Epithelial cell of prostate (primary cell): ENCODE measurements around the gene TBX15.
"Not testable (repeated sequence)": the region's sequence is repeated elsewhere in the genome, so short reads cannot be mapped to it uniquely, and the experiment has no call there.

ENCODE experiments used
- DNase-seq: peaks from one replicate; pipeline ENCODE4 v3.0.0-alpha.2; 2011; ENCODE audit warnings: low read depth, low spot score
- H3K27ac ChIP-seq: fragments of 450-650 bp; 2 replicates; pipeline ENCODE4 v1.5.1; 2017; ENCODE audit warnings: mild to moderate bottlenecking

Gene TBX15

DNA sequence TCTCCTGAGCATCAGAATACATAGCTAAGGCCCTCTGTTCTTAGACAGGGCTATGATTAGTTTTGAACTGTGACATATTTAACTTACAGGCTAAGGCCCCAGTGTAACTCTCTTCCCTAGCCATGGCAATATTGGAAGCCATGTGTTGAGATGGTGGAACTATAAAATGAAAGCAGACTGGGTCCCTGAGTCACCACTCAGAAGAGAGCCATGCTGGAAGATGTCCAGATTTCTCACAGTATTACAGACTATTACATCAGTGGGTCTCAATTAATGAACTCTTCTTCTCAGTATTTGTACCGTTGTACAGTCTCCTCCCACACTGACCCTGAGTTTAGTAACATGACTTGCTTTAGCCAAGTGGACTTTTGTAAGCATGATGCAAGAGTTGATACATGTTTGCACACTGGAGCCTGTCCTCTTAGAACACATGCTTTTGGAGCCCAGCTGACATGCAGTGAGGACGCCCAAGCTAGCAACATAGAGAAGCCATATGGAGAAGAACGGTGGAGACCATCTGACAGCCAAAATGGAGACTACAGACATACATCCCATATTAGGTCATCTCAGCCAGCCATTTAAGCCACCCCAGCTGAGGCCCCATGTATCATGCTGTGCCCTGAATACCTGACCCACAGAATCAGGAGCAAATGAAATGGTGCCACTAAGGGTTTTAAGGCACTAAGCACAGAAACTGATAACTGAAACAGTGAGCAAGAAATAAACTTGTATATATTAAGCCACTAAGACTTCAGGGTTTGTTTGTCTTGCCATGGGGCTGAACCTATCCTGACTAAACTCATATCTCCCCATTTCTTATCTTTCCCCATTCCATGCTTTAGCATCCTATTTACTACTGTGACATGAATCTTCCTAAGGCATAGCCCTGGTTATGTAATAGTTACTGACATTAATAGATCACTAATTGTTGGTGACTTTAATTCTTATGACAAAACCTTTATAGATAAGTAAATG, 24.4 kb downstream of the TBX15 start:
- H3K27ac ChIP-seq: peak overlapping the region; percentile 39
- DNase-seq: no peak

DNA sequence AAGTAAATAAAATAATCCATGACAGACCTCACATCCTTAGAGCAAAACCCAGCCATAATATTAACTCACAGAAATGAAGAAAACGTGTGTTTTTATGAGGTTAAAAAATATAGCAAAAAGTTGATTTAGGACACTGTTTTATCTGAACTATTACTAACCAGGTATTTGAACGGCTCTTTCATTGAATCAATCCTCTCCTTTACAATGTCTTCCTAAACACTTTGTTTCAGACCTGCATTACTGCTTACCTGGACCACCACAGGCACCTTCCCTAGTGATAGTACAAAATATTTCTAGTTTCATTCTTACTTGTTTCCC, 25.0 kb downstream of the TBX15 start:
- H3K27ac ChIP-seq: peak overlapping the region; percentile 39
- no peak for DNase-seq

DNA sequence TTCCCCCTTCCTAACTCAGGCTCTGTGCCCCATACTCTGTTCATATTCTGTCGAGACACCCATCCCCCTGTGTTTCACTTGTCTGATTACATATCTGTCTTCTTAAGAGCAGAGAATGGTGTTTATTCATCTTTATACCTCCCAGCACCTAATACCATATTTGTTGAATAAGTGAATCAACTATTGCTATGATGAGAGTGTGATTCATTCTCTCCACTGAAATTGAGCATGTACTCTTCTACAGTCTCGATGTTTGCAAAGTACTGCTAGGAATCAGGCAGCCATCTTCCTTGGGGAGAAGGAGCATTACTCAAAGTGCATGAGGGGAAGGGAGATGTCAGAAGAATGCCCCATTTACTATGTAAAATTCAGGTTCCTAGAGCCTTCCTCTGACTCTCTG, 27.0 kb downstream of the TBX15 start:
- DNase-seq: no peak
- H3K27ac ChIP-seq: peak overlapping the region; percentile 41

DNA sequence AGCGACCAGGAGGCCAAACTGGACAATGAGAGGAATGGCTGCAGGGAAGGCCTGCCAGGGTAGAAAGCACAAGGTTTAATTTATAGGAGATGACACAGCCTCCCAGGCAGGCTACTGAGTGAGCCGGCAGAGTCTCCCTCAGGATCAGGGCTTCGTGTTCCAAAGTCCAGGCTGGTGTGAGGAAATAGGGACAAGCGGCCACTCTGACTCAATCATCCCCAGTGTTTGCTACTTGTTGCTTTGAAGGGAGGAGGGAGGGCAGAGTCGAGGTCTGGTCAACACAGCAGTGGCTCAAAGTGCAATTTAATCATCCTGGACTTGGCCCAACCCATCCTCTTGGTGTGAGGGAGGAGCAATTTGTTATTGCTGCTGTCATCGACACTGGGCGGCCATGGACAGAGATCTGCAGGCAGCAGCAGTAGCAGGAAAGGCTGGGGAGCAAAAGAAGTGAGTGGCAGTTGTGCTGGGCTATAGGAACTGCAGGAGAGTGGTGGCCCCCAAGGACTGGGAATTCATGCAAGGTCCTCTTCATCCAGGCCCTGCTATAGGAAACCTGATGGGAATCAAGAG, 27.5 kb downstream of the TBX15 start:
- DNase-seq: no peak
- peak overlapping the region; percentile 41 for H3K27ac ChIP-seq

DNA sequence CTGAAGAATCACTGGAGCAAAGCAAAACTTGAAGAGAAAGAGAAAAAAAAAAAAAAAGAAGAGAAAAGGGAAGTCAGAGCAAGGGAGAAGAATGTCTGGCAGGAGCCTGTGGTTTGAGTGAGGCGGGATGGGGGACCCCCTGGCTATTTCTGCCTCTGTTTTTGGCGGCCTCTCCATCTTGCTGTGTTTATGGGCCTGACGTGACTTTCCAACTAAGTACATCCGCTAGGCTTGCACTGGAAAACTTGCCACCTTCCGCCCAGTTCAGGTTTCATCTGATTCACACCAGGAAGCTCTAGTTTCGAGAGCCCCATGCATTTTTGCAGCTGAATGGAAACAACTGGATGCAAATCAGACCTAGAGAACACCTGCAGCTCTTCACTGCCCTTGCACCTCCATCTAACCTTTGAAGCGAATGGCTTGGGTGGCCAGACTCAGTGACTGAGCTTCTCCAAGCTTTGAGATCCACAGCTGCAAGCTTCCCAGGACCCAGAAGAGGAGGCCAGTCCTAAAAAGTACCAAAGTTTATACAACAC, 28.0 kb downstream of the TBX15 start:
- peak overlapping the region; percentile 41 for H3K27ac ChIP-seq
- no peak for DNase-seq

DNA sequence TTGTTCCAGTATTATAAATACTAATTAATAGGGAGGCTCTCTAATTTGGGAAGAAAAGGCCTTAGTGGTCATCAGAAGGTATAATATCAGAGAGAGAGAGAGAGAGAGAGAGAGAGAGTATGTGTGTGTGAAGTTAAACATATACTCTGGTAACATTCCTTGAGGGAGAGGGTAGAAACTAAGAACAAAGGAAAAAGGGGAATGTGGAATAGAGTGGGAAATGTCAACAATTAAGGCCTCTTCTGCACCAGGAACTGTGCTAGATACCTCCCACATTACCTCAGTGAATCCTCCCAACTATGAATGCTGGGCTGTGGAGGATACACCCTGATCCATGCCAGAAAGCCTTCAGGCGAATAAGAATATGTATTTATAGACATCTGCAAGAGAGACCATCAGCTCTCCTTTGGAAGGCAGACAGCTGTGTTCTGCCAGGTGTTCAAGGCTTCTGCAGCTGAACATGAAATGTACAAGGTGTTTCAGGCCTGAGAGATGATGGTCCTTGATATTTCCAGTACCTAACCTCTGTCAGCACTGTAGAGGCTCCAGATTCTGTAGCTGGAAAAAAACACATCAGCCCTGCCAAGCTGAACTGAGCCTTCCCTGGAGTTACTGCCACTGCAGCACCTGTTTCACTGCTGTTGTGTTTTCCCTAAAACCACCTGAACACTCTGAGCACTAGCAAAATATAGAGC, 29.1 kb downstream of the TBX15 start:
- DNase-seq: no peak
- H3K27ac ChIP-seq: no peak overlapping the region

DNA sequence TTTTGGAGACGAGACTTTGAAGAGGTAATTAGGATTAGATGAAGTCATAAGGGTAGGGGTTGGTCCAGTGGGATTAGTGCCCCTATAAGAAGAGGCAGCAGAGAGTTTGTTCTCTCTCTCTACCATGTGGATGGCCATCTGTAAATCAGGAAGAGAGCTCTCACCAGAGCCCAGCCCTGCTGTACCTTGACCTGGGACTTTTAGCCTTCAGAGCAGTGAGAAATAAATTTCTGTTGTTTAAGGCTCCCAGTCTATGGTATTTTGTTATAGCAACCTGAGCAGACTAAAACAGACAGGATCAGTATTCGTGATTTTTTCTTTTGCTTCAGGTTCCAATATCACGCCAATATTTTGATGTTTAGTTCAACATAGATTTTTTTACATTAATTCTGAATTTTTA, 30.0 kb downstream of the TBX15 start:
- DNase-seq: no peak
- H3K27ac ChIP-seq: no peak overlapping the region

DNA sequence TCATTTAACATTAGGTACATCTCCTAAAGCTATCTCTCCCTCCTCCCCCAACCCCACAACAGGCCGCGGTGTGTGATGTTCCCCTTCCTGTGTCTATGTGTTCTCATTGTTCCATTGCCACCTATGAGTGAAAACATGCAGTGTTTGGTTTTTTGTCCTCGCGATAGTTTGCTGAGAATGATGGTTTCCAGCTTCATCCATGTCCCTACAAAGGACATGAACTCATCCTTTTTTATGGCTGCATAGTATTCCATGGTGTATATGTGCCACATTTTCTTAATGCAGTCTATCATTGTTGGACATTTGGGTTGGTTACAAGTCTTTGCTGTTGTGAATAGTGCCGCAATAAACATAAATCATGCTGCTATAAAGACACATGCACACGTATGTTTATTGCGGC, 30.6 kb downstream of the TBX15 start:
- not testable (repeated sequence) for DNase-seq, H3K27ac ChIP-seq

DNA sequence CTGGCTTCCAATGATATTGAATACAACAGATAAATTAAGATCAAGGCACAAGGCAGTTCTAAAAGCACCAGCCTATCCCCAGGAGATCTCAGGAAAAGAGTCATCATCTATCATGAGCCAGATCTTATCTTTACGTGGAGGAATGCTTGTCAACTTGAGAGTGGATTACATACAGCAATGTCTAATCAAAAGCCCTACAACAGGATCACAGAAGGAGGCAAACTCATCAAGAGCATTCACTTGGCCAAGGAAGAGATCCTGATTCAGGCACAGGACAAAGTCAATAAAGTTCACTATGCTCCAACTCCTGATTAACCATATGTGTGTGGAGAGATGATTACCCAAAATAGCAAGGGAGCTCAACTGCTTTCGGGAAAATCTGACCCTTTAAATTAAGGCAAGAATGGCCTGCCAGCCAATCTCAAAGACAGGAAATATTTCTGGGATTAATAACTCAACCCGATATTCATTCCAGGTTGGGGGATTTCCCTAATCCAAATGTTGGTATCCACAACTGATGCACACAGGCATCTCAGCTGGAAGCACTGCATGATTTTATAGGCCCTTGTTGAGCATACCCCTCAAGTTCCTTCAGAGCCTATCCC, 33.7 kb downstream of the TBX15 start:
- H3K27ac ChIP-seq: no peak overlapping the region
- no peak for DNase-seq

DNA sequence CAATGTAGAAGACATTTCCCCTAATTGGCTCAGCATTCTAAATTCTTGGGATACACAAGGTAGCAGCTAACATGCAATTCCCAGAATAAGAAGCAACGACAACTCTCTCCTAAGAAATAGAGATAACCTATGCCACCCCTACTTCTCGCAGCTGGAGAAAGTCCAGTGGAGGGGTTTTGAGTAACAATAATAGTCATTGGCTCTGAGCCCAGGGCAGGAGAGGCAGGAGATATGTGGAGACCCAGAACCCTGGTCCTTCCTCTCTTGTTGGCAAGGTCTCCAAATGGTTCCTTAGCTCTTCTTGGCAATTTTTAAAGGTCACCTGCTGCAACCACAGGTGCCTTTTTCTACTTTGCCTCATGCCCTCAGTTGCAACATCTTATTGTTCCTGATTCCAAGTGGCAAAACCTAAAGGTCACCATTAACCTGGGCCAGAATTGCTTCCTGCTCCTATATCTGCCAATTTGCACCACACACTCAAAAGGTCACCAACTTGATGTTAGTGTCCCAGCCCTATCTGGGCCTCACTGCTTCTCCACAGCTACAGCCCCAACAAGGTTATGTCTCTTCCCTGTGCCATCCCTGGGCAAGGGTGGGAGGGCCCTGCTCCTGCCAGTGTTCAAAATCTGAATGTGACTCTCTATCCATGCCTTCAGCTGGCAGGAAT, 36.7 kb downstream of the TBX15 start:
- no peak overlapping the region for H3K27ac ChIP-seq
- DNase-seq: no peak

DNA sequence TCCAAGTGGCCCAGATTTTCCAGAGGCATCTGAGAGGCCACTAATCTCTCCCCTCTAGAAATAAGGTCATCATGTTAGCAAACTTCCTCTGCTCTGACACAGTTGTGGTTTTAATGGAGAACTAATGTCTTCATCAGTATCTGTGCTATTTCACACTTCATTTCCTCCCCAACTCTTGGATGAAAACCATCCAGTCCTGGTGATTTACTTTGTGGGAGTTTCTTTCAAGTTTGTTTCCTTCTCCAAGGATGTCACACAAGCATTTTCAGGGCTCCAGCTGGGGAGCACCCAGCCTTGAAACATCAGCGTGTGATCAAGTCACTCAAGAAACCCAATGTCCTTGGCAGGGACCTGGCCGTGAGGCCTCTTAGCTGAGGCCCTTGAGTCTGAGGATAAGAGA, 38.8 kb downstream of the TBX15 start:
- no peak overlapping the region for H3K27ac ChIP-seq
- no peak for DNase-seq

DNA sequence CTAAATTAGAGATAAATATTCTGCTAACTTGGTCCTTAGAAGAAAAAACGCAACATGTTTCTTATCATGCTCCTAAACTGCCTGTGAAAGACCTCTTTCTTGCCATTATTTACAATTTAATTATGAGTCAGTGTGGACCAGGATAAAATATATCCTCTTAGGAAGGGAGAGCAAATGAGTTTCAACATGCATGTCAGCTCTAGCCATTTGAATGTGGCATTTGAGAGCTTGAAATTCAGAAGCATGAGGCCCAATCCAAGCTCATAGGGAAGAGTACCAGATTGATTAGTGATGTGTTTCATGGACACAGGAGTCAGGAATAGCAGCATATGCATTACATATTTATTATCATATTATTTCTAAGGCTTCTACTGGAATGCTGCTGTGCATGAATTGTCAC, 39.3 kb downstream of the TBX15 start:
- H3K27ac ChIP-seq: no peak overlapping the region
- DNase-seq: no peak

DNA sequence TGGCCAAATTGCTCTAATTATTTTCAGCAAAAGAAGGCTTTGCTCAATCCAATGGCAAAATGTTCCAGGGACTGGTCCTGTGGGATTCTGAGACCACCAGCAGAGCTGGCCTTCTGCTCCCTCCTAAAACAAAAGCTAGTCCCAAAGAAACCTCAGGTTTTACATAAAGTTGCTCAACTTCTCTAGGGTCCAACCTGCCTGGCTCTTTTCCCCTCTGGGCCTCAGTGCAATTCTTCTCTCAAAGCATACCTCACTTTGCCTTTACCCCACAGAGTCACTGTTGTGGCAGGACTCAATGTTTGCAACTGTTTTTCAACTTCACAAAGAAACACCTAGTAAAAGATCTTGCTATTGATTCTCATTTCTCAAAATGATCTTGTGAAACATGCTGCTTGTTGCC, 39.8 kb downstream of the TBX15 start:
- H3K27ac ChIP-seq: no peak overlapping the region
- no peak for DNase-seq

DNA sequence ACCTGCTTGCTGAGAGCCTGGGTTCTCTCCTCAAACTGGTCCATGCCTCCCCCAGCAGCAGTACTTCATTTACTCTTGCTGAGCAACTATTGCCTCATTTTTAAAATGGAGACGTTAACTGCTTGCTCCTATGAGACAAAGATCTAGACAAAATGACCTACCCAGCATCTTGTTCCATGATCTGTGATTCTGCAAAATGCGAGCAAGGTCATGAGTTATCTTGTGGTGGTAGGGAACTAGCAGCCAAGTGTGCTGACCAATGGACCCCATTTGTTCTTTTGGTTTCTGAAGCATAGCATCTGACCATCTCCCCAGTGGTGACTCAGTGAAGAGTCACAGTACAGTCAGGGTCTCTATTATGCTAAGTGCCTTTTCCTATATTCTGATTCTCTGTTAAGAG, 40.4 kb downstream of the TBX15 start:
- no peak for DNase-seq
- no peak overlapping the region for H3K27ac ChIP-seq

DNA sequence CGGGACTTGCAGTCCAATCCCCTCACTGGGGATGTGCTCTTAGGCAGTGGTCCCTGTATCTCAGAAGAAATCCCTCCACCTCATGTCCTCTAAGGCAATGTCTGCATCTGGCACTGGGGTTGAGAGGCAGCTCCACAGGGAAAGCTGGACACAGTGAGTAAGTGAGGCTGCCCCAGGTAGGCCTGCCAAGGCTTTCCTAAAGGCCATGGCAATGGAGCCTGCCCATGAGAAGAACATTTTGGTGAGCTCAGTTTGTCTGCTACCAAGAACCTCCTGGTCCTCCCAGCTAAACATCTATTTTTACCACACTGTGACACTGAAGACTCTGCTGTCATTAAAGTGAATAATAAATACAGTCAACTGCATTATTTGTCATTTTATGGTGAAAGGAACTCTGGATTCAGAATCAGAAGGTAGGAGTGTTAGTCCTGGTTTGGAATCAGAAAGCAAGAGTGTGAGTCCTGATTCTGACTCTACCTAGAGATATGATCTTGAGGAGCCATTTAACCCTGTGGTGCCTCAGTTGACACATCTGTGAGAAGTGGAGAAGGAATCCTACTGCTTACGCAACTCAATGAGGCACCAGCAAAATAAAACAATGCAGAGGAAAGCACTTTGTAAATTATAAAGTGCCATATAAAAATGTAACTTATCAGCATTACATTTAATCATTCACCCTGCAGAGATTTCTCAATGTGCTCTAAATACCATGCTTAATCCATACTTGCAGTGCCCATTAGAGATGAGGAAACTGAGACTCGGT, 41.0 kb downstream of the TBX15 start:
- DNase-seq: no peak
- no peak overlapping the region for H3K27ac ChIP-seq

DNA sequence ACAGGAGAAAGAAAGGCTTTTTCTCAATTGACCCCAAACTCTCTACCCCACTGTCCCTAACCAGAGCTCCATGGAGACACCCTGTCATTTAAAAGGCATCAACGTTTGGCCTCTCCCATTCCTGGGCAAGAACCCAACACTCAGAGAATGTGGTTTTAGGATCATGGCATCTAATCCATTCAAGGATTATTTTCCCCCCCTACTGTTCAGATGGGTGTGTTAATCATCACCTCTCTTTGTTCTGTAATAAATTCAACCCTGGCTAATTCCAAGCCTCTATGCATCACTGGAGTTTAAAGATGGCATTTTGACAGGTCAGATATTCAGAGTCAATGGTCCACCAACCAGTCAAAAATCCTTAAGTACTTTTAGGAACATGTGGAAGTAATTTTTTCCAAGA, 42.7 kb downstream of the TBX15 start:
- no peak for DNase-seq
- H3K27ac ChIP-seq: no peak overlapping the region

DNA sequence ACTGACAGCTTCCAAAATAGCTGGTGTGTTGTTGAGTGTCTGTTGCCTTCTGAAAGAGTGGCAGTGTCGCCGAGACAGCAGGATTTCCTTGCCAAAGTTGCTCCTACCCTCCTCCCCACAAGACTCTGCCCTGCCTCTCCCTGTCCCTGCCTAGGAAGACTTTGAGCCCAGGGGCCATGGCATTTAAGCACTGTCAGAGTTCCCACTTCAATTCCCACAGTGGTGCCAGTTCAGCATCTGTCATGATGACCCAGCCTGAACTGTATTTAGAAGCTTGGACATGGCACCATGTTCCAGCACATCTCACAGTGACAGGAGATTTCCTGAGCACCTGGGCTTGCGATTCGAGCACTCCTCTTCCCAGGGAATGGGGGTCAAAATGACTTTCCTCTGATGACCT, 43.6 kb downstream of the TBX15 start:
- H3K27ac ChIP-seq: no peak overlapping the region
- no peak for DNase-seq

DNA sequence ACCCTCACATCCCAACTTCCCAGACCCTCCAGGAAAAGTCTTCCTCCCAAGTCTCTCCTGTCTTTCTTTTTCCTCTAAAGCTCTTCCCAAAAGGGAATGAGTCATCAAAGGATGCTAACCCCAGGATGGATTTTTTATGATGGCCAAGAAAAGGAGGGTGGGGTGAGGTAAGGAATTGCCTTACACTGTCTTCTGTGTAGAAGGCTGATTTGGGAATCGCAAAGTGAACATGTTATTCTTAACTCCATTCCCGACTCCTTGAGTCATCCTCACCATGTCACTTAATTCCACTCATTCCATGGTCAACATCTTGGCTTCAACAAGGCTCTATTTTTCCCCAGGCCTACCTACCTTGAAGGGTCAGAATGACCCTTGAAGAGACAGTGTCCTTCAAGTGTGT, 44.0 kb downstream of the TBX15 start:
- H3K27ac ChIP-seq: no peak overlapping the region
- no peak for DNase-seq

DNA sequence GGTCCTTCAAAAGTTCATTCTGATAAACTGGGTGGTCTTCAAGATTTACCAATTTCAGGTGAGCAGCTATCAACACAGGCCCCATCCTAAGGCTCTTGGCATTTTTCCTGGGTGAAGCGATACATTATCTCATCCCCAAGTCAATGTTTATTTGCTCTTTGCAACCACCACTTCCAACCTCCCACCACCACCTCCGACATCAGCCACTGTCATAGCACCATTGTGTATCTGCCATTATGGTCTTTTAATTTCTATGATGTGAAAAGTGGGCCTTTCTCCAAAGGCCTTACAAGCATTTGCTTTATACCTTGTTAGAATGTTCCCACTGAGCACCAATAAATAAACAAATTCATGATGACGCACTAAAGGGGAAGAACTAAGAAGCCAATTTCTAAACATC, 47.2 kb downstream of the TBX15 start:
- no peak overlapping the region for H3K27ac ChIP-seq
- DNase-seq: no peak
